Muscle of leg (tissue), 11 donors: ENCODE data around the gene BGLAP. TPM values are rescaled to one million over a fixed set of nuclear protein-coding genes. Genes with fewer than 3 reads are reported as not detected.

Source experiments
- DNase-seq: peaks from one replicate; pipeline ENCODE4 v3.0.0; 2013
- H3K27ac ChIP-seq: one replicate; pipeline ENCODE4 v1.5.1; 2013; ENCODE audit warnings: mild to moderate bottlenecking, low read length, control low read depth
- H3K27me3 ChIP-seq: one replicate; pipeline ENCODE4 v1.6.1; 2013; ENCODE audit warnings: low read length; ENCODE audit not compliant: control insufficient read depth, insufficient read depth
- H3K36me3 ChIP-seq: one replicate; pipeline ENCODE4 v1.6.1; 2013; ENCODE audit warnings: low read length; ENCODE audit not compliant: control insufficient read depth, insufficient read depth
- H3K4me1 ChIP-seq: one replicate; pipeline ENCODE4 v1.6.1; 2013; ENCODE audit warnings: low read length; ENCODE audit not compliant: control insufficient read depth, insufficient read depth
- H3K4me3 ChIP-seq: one replicate; pipeline ENCODE4 v1.5.1; 2013; ENCODE audit warnings: low read length, control low read depth
- H3K9me3 ChIP-seq: replicated peaks from 2 replicates; pipeline ENCODE4 v1.6.1; 2013; ENCODE audit warnings: low read depth, low read length; ENCODE audit not compliant: control insufficient read depth
- WGBS: methylation state at CpG from one replicate; pipeline ENCODE4 v1.1.5; 2013; ENCODE audit warnings: missing lambda C conversion rate; ENCODE audit not compliant: insufficient coverage; 5-methylcytosine and 5-hydroxymethylcytosine counted together
- polyA plus RNA-seq, 8 donors: library from polyadenylated mRNA; unstranded; fragments of 120-200 nt; gene quantifications; one replicate each; pipeline versions ENCODE4 v1.2.1 to v1.2.3, GENCODE V29; 2013; ENCODE audit warnings: inconsistent platforms in 1 of 8, low replicate concordance in 1 of 8; ENCODE audit not compliant: insufficient read length in 8 of 8, insufficient read depth in 1 of 8
- total RNA-seq: library from RNA; stranded (reverse); fragments of 120-200 nt; gene quantifications from one replicate; pipeline ENCODE4 v1.2.4, GENCODE V29; 2013

BGLAP gene
- total and polyA plus RNA-seq, 9 donors, result 0.55 to 3.5 (median 1.3) TPM

DNA sequence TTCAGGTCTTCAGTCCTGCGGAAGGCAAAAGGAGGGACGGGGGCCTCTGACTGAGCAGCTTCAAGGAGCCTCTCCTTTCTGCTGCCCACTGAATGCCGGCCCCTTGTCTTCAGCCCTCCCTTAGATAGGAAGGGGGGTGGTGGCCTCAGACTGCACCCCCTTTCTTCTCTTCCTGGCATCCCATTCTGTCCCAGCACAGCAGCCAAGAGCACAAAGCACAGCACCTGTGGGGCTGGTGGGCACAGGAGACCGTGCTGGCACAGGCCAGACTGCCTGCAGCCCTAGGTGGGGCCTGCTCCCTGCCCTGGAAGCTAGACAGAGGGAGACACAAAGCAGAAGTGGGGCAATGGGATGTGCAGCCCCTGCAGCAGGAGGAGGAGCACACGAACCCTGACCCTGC lies 7.6 kb downstream of the BGLAP start:
- H3K4me3 ChIP-seq, result no peak overlapping the region
- no peak for DNase-seq
- no peaks in the 10 kb centered on the region for H3K9me3 ChIP-seq
- peaks cover 35% of the 10 kb centered on the region for H3K4me1 ChIP-seq
- no peak overlapping the region for H3K27ac ChIP-seq
- WGBS, result 100% methylated on average over 1 of the region's 5 CpGs
- H3K36me3 ChIP-seq, result peaks cover 54% of the 10 kb centered on the region
- peaks cover 26% of the 10 kb centered on the region for H3K27me3 ChIP-seq

DNA sequence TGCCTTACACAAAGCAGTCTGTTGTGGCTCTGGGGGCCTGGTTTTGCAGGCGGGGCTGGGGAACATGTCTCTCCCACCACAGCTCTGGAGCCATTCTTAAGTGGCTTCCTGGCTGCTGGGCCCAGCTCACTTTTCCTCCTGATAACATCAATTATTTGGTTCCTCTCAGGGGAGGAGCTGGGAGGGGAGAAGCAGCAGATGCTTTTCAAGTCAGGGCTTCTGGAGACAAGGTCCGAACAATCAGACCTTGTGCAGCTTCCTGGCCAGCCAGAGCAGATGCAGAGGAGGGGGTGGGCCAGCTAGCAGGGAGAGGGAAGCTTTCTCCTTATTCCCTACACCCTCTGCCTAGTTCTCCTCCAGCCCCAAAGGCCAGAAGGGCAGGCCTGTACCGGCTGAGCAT lies 9.5 kb downstream of the BGLAP start:
- no peak for DNase-seq
- H3K27me3 ChIP-seq, result peaks cover 7% of the 10 kb centered on the region
- H3K4me1 ChIP-seq, result peaks cover 21% of the 10 kb centered on the region
- H3K9me3 ChIP-seq, result no peaks in the 10 kb centered on the region
- no peak overlapping the region for H3K27ac ChIP-seq
- H3K4me3 ChIP-seq, result no peak overlapping the region
- WGBS, result 19% methylated on average over 2 of the region's 3 CpGs
- H3K36me3 ChIP-seq, result peaks cover 64% of the 10 kb centered on the region

GRCh38 chr1:156253634-156254033 lies 11.7 kb downstream of the BGLAP start:
- DNase-seq, result no peak
- H3K27me3 ChIP-seq, result no peaks in the 10 kb centered on the region
- H3K4me1 ChIP-seq, result peaks cover 5% of the 10 kb centered on the region
- no peak overlapping the region for H3K27ac ChIP-seq
- 89% methylated on average over 3 of the region's 3 CpGs for WGBS
- no peaks in the 10 kb centered on the region for H3K9me3 ChIP-seq
- H3K4me3 ChIP-seq, result no peak overlapping the region
- peaks cover 85% of the 10 kb centered on the region for H3K36me3 ChIP-seq

DNA sequence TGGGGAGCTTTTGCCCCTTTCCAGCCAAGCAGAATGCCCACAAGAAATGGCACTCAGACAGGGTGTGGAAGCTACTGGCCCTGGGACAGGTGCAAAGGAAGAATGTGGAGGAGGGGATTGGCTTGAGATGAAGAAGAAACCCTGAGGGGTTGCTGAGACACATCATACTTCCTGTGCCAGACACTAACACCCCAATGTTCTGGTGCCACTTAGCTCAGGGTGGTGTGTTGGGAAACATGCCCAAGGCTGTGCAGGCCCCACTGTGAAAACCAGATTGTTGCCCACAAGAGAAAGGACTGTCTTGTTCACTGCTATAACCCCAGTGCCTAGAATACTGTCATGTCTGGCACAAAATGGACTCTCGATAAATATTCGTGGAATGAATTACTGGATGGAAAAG lies 15.7 kb downstream of the BGLAP start:
- no CpG with 5 or more reads among the region's 2 CpGs for WGBS
- no peak for DNase-seq

DNA sequence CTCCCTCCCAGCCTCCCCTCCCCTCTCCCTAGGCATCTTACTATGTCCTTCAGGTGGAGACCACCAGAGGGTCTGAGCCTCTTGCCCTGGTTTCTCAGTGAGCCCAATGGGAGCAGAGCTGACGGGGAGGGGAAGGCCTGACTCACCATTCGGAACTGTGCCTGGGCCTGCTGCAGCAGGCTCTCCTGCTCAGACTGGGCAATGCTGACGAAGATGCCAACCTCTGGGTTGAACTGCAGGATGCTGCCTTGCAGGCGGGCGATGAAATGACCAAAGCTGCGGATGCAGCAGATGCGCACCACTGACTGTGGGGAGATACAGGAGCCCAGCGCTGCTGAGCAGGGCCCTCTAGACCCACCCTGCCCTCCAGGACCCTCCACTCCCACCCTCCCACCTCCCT lies 16.9 kb downstream of the BGLAP start:
- Histone ChIP-seq H3K27me3 (no peaks in the 10 kb centered on the region), H3K9me3 (no peaks in the 10 kb centered on the region), H3K4me1 (peaks cover 2% of the 10 kb centered on the region), H3K27ac (no peak overlapping the region), H3K4me3 (no peak overlapping the region), H3K36me3 (peaks cover 75% of the 10 kb centered on the region)
- no peak for DNase-seq
- 90% methylated on average over 5 of the region's 8 CpGs for WGBS

More for the DNA sequence above, 15.7 kb downstream of the BGLAP start:
- peaks cover 2% of the 10 kb centered on the region for H3K4me1 ChIP-seq
- H3K4me3 ChIP-seq, result no peak overlapping the region
- no peak overlapping the region for H3K27ac ChIP-seq
- no peaks in the 10 kb centered on the region for H3K9me3 ChIP-seq
- H3K27me3 ChIP-seq, result no peaks in the 10 kb centered on the region
- peaks cover 79% of the 10 kb centered on the region for H3K36me3 ChIP-seq

DNA sequence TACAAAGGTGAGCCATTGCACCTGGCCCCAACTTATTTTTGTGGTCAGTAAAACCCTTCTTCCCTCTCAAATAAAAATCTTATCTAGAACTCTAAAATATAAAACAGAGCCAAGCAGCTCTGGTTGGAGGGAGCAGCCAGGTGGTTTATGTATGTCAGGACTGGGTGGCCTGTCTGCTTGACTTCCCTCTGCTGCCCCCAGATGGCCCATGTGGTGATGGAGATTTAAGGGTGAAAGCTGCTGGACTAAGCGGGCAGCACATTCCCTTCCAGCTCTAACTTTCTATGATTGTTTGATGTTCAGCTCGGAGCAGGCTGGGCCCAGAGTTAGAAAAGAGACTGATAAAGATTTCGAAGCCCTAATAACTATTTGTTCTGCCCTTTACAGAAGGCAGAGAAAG lies 17.8 kb downstream of the BGLAP start:
- peaks cover 79% of the 10 kb centered on the region for H3K36me3 ChIP-seq
- no peaks in the 10 kb centered on the region for H3K27me3 ChIP-seq
- H3K4me3 ChIP-seq, result no peak overlapping the region
- no CpG with 5 or more reads among the region's 3 CpGs for WGBS
- H3K4me1 ChIP-seq, result peaks cover 2% of the 10 kb centered on the region
- no peaks in the 10 kb centered on the region for H3K9me3 ChIP-seq
- no peak for DNase-seq
- no peak overlapping the region for H3K27ac ChIP-seq

- Histone ChIP-seq H3K27me3 (no peaks in the 10 kb centered on the region), H3K9me3 (no peaks in the 10 kb centered on the region), H3K27ac (no peak overlapping the region), H3K4me1 (peaks cover 2% of the 10 kb centered on the region), H3K4me3 (no peak overlapping the region), H3K36me3 (peaks cover 86% of the 10 kb centered on the region)
- WGBS, result 100% methylated on average over 1 of the region's 2 CpGs
- DNase-seq, result no peak
Measured at GRCh38 chr1:156260896-156261295, 18.9 kb downstream of the BGLAP start.

DNA sequence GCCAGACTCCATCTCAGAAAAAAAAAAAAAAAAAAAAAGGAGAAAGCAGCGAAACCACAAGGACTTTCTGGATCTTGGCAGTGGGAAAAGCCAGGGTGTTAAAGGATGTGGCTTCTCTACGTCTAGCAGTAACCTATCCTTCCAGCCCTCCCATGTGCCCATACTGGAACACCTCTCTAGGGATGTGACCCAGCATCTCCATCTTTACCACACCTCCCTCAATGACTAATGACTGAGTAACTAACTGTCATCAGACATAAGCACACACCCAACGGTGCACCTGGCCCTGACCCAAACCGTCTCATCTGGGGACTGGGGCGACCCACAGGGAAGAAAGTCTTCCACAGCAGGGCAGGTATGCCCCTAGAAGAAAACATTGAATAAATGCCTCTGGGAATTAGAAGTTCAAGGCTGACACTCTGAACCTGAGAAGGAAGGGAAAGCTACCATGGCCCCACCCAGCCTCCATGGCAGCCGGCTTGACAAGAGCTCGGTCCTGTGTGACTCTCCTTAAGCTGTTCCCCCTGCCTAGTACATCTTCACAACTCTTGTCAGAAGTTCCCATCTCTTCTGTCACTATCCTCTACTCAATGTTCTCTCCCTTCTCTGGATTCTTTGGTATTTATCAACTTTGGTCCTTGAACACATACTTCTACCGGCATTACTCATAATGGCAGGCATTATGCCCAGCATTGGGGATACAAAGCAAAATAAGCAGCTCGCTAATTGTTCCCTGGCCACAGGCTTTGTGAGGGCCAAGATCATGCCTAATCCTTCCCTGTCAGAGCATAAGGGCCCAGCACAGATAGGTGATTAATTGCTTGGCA lies 20.7 kb downstream of the BGLAP start:
- no peak for DNase-seq
- no peaks in the 10 kb centered on the region for H3K9me3 ChIP-seq
- H3K36me3 ChIP-seq, result peaks cover 87% of the 10 kb centered on the region
- H3K27ac ChIP-seq, result no peak overlapping the region
- WGBS, result 91% methylated on average over 4 of the region's 9 CpGs
- H3K4me3 ChIP-seq, result no peak overlapping the region
- peaks cover 2% of the 10 kb centered on the region for H3K4me1 ChIP-seq
- H3K27me3 ChIP-seq, result no peaks in the 10 kb centered on the region

- no peaks in the 10 kb centered on the region for H3K4me1 ChIP-seq
- no peaks in the 10 kb centered on the region for H3K9me3 ChIP-seq
- no peak overlapping the region for H3K27ac ChIP-seq
- H3K4me3 ChIP-seq, result no peak overlapping the region
- H3K36me3 ChIP-seq, result peaks cover 87% of the 10 kb centered on the region
- no peaks in the 10 kb centered on the region for H3K27me3 ChIP-seq
- DNase-seq, result no peak
- 85% methylated on average over 3 of the region's 9 CpGs for WGBS
Measured at GRCh38 chr1:156263288-156263655, 21.3 kb downstream of the BGLAP start.

DNA sequence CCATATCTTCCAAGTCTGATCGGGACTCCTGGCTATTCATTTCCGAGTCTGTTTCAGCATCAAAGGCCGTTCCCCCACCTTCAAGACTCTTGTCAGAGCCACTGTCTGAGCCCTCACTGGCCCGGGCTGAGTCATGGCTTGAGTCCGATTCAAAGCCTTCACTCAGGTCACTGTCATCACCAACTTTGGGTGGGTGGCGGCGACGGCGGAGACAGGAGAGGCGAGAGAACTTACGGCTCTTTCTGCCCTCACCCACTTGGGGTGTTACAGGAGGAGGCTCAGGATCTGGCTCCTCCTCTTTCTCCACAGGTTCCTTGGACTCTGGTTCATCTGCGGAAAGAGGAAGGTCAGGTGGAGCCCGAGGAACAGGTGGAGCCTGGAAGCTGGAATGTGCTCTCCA lies 24.1 kb downstream of the BGLAP start:
- no peaks in the 10 kb centered on the region for H3K27me3 ChIP-seq
- no peak overlapping the region for H3K27ac ChIP-seq
- H3K9me3 ChIP-seq, result no peaks in the 10 kb centered on the region

More for the DNA sequence above, 24.1 kb downstream of the BGLAP start:
- WGBS, result 87% methylated on average over 5 of the region's 13 CpGs
- Histone ChIP-seq H3K4me1 (no peaks in the 10 kb centered on the region), H3K36me3 (peaks cover 77% of the 10 kb centered on the region), H3K4me3 (no peak overlapping the region)
- no peak for DNase-seq
